Raji (cell line): ENCODE measurements around the gene MT1F.

Source experiments
- POLR2A ChIP-seq: IDR thresholded peaks from 2 replicates; pipeline ENCODE4 v1.6.1; 2011; ENCODE audit warnings: low read depth, low read length, control low read depth; ENCODE audit not compliant: insufficient read depth

MT1F gene

DNA sequence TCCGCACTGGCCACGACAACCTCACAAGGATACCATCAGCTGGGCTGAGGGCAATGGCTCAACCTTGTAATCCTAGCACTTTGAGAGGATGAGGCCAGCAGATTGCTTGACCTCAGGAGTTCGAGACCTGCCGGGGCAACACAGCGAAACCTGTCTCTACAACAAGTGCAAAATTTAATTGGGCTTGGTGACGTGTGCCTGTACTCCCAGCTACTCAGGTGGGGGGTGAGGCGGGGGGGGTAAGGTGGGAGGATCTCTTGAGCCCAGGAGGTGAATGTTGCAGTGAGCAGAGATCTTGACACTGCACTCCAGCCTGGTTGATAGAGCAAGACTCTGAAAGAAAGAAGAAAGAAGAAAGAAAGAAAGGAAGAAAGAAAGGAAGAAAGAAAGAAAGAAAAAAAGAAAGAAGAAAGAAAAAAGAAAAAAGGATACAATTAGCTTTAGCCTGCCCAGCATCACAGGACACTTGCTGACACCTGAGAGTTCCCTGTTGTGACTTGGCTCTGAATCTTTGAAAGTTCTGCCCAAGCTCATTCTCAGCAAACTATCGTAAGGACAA lies 37.3 kb upstream of the MT1F start:
- no peak for TF ChIP-seq POLR2A

DNA sequence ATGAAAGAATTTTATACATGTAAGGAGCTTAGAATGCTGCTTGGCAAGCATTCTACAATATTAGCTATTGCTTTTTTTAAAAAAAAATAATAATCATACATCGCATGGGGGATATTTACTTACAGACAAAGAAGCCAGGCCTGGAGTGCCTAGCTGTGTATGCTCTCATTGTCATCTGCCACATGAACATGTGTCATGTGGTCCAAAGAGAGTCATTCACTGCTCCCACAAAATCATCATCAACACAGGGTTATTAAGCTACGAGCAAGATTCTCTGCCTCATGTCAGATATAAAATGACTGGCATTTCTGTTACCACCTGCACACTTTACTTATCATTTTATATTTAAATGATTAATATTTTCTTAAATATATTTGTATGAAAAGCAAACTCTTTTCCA lies 34.1 kb upstream of the MT1F start:
- TF ChIP-seq POLR2A: no peak

GRCh38 chr16:56625140-56625942 lies 32.4 kb upstream of the MT1F start, which contains the start of gene MT1E:
Gene MT1E (plus strand): TSS chr16:56625781. CDS start chr16:56625852, 71 bp downstream.
- no peak for TF ChIP-seq POLR2A

GRCh38 chr16:56625943-56626654 lies 31.7 kb upstream of the MT1F start:
- no peak for TF ChIP-seq POLR2A

DNA sequence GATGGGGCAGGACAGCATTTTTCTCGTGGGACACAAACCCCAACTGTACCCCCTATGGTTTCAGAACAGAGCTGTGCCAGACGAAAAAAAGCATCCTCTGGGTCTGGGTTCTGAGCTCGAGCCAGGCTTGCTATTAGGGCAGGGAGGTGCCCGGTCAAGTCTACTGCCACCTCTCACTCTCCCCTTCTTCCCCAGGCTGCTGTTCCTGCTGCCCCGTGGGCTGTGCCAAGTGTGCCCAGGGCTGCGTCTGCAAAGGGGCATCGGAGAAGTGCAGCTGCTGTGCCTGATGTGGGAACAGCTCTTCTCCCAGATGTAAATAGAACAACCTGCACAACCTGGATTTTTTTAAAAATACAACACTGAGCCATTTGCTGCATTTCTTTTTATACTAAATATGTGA lies 31.1 kb upstream of the MT1F start:
- TF ChIP-seq POLR2A: no peak

GRCh38 chr16:56628486-56629350 lies 29.0 kb upstream of the MT1F start:
- TF ChIP-seq POLR2A: no peak

GRCh38 chr16:56629531-56629930 lies 28.2 kb upstream of the MT1F start:
- TF ChIP-seq POLR2A: no peak

- no peak for TF ChIP-seq POLR2A
Observed at GRCh38 chr16:56630134-56630533, 27.6 kb upstream of the MT1F start.

DNA sequence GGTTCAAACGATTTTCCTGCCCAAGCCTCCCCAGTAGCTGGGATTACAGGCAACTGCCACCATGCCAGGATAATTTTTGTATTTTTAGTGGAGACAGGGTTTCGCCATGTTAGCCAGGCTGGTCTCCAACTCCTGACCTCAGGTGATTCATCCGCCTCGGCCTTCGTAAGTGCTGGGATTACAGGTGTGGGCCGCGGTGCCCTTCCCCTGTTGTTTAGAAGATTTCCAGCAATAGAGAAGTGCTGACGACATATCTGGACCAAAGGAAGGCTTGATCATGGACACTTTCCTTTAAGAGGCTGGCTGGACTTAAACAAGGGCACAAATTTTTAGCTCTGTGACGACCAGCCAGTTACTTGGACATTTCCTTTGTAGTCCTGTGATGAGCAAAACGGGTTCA lies 26.6 kb upstream of the MT1F start:
- TF ChIP-seq POLR2A: no peak

DNA sequence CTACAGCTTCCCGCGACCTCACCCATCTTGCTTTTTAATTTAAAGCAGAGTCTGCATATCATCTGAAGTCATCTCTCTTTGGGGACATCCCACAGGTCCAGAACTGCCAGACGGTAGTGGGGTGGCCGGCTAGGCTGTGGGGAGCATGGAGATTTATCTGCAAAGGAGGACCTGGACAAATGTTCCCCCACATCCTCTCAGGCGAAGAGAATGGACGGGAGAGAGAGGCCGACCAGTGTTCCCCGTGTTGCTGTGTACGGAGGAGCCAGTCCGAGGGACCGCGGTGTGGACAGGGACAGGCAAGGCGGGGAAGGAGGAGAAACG lies 26.0 kb upstream of the MT1F start:
- no peak for TF ChIP-seq POLR2A

DNA sequence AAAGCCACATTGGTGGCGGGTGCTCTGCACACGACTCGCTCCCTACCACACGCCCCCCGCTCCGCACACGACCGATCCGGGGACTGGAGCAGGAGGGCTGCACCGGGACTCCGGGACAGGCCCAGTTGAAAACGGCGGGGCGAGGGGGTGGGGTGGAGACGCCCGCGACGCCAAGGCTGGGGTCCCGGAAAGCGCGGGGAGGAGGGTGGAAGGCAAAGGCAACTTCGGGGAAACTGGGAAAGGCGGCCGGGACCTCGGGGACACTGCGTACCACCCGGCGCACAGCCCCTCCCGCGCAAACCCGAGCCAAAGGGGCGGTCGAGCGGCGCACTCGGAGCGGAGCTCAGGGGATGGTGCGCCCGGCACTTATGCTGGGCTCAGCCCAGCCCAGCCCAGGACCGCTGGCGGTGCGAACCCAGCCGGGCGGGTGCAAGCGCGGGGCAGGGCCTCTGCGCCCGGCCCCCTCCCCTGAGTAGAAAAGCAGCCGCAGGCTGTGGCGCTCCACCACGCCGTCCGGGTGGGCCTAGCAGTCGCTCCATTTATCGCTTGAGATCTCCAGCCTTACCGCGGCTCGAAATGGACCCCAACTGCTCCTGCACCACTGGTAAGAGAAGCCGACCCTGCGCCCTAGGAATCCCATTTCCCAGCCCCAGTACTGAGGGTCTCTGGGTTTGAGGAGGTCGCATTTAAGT lies 25.5 kb upstream of the MT1F start, which contains the start of gene MT1M:
TSS of gene MT1M (plus strand) at position 504 of the 692 bp plus-strand sequence. CDS start at position 577, 73 bp downstream.
- TF ChIP-seq POLR2A: no peak

GRCh38 chr16:56632848-56633365 lies 24.9 kb upstream of the MT1F start:
- TF ChIP-seq POLR2A: no peak

GRCh38 chr16:56633535-56633934 lies 24.2 kb upstream of the MT1F start:
- TF ChIP-seq POLR2A: no peak

DNA sequence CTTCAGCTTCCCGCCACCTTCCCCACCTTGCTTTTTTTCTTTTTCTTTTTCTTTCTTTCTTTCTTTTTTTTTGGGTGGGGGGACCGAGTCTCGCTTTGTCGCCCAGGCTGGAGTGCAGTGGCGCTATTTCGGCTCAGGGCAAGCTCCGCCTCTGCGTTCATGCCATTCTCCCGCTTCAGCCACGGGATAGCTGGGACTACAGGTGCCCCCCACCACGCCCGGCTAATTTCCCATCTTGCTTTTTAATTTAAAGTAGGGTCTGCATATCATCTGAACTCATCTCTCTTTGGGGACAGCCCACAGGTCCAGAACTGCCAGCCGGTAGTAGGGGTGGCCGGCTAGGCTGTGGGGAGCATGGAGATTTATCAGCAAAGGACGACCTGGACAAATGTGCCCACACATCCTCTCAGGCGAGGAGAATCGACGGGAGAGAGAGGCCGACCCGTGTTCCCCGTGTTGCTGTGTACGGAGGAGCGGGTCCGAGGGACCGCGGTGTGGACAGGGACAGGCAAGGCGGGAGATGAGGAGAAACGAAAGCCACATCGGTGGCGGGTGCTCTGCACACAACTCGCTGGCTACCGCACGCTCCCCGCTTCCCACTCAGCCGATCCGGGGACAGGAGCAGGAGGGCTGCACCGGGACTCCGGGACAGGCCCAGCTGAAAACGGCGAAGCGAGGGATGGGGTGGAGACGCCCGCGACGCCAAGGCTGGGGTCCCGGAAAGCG lies 22.9 kb upstream of the MT1F start:
- TF ChIP-seq POLR2A: no peak
